AG04449 (cell line): ENCODE data around the gene TMC1.

Experiments
- CTCF ChIA-PET: fragments of 350-600 bp; formaldehyde crosslinking; extraction: SDS; loops from one replicate; lab custom pipeline; 2021; ENCODE audit warnings: antibody characterized with exemption; lab: Yijun Ruan, JAX
- POLR2A ChIA-PET: fragments of 400-600, 350-600 bp; formaldehyde crosslinking; extraction: SDS; loops from one replicate; lab custom pipeline; 2020; ENCODE audit warnings: antibody characterized with exemption, inconsistent platforms; lab: Yijun Ruan, JAX
- DNase-seq: peaks from one replicate; pipeline ENCODE4 v3.0.0-alpha.2; 2010; ENCODE audit warnings: low read depth, low spot score
- H3K4me3 ChIP-seq: 2 replicates; pipeline ENCODE4 v1.5.1; 2011; ENCODE audit warnings: low read depth, mild to moderate bottlenecking, control low read depth, low read length
- TF ChIP-seq, protein P1 (sequence below): IDR thresholded peaks from one replicate; pipeline ENCODE4 v1.5.1; 2011; ENCODE audit warnings: mild to moderate bottlenecking, moderate library complexity, low read length, control low read depth, inconsistent platforms; ENCODE audit not compliant: insufficient read depth; ENCODE audit errors: missing control alignments

The TMC1 gene

DNA sequence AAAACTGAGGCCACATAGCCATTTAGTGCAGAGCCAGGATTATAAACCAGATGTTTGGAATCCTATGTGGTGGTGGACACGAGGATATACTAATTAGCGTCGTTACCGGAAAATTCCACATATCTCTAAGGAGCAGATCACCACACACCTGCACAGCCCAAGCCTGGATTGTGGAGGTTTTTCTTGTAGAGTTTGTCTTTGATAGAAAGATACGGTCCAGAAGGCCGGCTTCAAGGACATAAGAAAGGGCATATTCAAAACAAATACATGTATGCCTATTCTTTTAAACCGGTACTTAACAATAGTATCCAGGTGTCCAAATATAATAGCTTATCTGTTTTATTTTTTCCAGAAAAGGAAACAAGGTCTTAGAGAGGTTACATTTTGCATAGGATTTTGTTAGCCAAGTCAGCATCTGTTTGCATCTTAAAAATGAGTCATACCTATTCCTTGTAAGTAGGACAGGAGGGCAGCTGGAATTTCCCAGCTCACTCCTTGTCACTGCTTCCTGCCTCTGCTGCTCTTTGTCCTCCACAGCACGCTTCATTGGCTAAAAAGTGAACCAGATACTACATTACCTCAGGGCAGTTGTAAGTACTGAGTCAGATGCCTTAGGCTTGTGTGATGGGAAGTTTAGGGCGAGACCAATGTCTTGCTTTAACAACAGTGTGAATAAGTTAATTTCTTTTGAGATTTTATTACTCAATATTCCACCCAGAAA is 3.6 kb downstream of the TMC1 start:
- no peak overlapping the region for H3K4me3 ChIP-seq
- TF ChIP-seq, protein P1, sequence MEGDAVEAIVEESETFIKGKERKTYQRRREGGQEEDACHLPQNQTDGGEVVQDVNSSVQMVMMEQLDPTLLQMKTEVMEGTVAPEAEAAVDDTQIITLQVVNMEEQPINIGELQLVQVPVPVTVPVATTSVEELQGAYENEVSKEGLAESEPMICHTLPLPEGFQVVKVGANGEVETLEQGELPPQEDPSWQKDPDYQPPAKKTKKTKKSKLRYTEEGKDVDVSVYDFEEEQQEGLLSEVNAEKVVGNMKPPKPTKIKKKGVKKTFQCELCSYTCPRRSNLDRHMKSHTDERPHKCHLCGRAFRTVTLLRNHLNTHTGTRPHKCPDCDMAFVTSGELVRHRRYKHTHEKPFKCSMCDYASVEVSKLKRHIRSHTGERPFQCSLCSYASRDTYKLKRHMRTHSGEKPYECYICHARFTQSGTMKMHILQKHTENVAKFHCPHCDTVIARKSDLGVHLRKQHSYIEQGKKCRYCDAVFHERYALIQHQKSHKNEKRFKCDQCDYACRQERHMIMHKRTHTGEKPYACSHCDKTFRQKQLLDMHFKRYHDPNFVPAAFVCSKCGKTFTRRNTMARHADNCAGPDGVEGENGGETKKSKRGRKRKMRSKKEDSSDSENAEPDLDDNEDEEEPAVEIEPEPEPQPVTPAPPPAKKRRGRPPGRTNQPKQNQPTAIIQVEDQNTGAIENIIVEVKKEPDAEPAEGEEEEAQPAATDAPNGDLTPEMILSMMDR = no peak
- peak; percentile 92 for DNase-seq
- ChIA-PET CTCF (no interaction called here), POLR2A (interaction anchor here (1.1 kb wide), 1 partner anchor 159 kb away, joined by 3 read pairs; no protein-coding TSS in a partner anchor)

DNA sequence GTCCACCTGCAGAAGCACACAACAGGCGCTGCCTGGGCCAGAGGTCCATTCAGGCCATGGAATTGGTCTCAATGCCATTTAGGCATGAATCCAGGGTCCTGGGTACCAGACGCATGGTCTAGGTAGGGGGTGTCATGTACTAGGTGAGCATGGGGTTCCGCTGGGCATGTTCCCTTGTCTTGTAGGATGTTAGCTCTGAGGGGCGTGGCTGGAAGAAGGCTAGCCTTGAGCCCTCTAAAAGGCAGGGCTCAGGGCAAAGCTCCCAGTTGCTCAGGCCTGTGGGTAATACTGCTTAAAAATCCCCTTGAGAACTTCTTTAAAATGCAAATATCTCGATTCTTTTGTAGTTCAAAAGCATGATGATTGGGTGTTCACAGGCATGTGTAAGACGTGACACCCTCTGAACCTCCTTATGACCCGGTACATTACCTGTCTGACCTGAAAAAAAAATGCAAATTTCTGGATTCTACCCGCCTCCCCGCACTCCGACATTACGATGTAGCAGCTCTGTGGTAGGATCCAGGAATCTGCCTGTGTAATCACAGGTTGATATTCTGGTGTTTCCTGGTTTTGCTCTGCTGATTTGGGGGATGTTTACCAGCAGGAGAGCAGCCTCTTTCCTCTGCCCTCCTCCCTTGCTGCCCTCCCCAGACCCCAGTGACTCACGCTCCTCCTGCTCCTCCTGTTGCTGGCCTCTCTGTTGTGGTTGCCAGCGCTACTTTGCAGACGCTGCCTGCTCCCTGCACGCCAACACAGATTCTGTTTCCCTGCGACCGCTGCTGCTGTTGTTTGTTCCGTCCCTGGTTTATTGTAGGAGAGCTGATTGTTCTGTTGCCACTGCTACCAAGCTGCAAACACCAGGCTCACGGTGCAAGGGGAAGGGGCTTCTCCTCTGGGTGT is 5.7 kb downstream of the TMC1 start:
- CTCF ChIA-PET = interaction anchor here (0.8 to 1.3 kb wide), 4 partner anchors 10 to 162 kb away, joined by 3 read pairs; no protein-coding TSS in a partner anchor
- DNase-seq = peak; percentile 50
- TF ChIP-seq, protein P1 = no peak
- POLR2A ChIA-PET = interaction anchor here (0.8 to 1.1 kb wide), 2 partner anchors 162 to 165 kb away, joined by 3 to 5 read pairs; partner anchors contain the start of gene ZFAND5
- H3K4me3 ChIP-seq = peak overlapping the region; percentile 49

DNA sequence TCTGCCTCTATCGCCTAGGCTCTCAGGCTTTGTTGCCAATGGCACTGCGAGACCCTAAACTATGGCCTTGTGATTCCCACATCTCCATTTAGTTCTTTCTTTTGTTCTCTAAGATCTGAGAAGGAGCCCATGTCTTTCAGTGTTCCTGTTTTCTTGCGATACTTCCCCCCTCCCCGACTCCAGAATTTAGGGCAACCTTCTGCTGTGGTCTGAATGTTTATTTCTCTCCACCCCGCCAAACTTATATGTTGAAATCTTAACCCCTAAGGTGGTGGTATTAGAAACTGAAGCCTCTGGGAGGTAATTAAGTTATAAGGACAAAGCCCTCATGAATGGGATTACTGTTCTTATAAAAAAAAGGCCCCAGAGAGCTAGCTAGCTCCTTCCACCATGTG is 6.4 kb downstream of the TMC1 start:
- ChIA-PET CTCF (no interaction called here), POLR2A (interaction anchor here (0.8 kb wide), 1 partner anchor 165 kb away, joined by 3 read pairs; no protein-coding TSS in a partner anchor)
- DNase-seq = no peak
- TF ChIP-seq, protein P1 = no peak
- H3K4me3 ChIP-seq = peak overlapping the region; percentile 49

DNA sequence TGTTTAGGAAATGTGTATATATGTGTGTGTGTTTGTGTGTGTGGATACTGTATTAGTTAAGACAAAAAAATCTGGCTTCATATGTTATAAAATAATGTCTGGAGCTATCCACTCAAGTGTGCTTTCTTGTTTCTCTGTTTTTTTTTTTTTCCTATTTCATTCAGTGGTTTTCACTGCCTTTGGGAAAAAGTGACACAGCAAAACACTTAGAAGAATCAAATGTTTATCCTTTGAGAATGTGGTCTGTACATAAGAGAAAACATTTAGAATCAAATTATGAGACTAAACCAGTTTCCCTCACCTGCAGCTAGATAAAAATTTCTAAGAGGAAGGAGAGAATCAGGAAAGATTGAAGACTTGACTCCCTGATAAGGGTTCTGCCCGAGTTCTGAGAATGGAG is 8.1 kb downstream of the TMC1 start:
- H3K4me3 ChIP-seq = no peak overlapping the region
- no peak for DNase-seq
- CTCF ChIA-PET = interaction anchor here (0.7 kb wide), 1 partner anchor 69 kb away, joined by 3 read pairs; no protein-coding TSS in a partner anchor
- TF ChIP-seq, protein P1 = no peak
- POLR2A ChIA-PET = interaction anchor here (1.3 kb wide), 1 partner anchor 165 kb away, joined by 3 read pairs; the partner anchor contains the start of gene ZFAND5

DNA sequence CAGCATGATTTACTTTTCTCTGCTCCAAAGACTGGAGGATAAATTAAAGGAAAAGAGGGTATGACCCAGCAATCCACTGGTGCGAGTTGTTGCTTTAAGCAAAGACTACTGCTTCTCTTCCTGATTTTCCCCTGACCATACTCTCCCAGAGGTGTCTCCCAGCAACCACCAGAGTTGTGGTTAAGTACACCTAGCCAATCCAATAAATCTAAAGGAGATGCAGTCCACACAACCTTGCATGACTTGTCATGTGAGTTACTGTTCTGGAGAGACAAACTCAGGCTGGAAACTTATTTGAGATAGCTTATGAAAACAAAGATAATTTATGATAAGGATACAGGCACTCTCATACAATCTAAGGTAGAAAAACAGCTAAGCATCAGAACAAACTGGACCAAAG is 11.9 kb downstream of the TMC1 start:
- TF ChIP-seq, protein P1 = no peak
- POLR2A ChIA-PET = no interaction called here
- DNase-seq = no peak
- CTCF ChIA-PET = no interaction called here
- H3K4me3 ChIP-seq = no peak overlapping the region
